ENCODE measurements around the gene PFKFB3.
"Not testable (repeated sequence)": the region's sequence is repeated elsewhere in the genome, so short reads cannot be mapped to it uniquely, and the experiment has no call there.

The PFKFB3 gene

GRCh38 chr10:6203331-6204062 lies 765 bp downstream of the PFKFB3 start:
- DNase-seq = peak; percentile 57

DNA sequence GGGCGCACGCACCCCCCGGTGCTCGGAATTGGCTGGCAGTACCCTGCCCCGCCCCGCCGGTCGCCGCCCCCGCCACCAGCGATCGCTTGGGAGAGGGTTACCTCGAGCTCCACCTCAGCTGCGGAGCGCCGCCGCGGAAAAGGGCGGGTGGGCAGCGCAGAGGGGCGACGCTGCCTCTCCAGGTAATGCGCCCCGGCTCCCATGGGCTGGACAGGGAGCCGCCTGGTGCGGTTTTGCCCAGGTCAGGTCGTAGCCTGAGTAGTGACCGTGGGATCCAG lies 1.3 kb downstream of the PFKFB3 start:
- DNase-seq = peak; percentile 31

DNA sequence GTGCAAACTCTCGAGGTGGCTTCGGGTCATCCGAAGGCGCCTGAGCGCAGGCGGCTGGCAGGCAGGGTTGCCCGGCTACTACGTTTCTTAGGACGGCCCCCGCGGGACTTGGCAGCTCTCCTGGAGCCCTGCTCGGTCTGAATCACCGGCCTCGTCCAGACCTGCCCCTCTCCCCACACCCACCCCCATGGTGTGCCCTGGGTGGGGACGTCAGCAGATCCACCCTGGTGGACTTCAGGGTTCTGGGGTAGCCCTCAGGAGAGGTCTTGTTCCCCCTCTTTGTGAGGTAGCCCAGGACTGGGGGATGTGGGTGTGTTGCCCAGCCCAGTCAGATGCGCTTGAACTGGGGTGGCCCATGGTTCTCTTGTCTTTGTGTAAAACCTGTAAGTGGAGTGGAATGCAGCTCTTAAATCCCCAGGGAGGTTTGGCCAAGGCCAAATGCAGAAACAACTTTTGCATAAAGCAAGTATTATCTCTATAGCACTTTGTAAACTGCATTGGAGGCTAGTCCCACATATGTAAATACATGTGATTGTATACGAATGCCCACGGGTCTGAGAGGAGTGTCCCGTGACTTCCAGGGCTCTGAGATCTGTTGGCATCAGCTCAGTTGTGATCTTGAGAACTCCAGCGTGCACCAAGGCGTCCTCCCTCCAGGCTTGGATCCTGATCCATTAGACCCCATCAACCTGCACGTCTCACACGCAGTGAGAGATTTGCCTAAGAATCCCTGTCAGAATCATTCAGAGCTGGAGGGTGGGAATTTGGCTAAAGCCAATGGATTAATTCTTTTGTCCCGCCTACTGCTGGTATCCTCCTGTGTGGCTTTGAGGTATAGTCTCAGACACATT lies 1.8 kb downstream of the PFKFB3 start:
- peak; percentile 24 for DNase-seq

DNA sequence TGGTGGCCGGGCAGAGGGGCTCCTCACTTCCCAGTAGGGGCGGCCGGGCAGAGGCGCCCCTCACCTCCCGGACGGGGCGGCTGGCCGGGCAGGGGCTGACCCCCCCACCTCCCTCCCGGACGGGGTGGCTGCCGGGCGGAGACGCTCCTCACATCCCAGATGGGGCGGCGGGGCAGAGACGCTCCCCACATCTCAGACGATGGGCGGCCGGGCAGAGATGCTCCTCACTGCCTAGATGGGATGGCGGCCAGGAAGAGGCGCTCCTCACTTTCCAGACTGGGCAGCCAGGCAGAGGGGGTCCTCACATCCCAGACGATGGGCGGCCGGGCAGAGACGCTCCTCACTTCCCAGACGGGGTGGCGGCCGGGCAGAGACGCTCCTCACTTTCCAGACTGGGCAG lies 3.8 kb downstream of the PFKFB3 start:
- not testable (repeated sequence) for DNase-seq

DNA sequence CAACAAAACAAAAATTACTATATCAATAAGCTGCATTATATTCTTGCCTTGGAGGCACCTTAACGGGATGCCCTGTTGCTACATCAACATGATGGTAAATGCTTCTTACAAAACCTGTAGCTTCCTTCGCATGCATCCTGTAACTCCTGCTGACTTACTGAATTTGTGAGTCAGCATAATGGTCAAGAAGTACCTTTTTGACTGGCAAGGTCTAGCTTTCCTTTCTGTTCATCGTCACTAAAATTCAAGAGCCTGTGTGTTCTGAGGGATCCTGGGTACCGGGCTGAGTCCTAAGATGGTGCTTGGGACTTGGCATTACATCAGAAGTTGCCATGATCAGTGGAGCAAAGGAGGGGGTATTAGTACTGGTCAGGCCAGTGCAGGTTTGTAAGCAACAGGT lies 4.9 kb downstream of the PFKFB3 start:
- no peak for DNase-seq

DNA sequence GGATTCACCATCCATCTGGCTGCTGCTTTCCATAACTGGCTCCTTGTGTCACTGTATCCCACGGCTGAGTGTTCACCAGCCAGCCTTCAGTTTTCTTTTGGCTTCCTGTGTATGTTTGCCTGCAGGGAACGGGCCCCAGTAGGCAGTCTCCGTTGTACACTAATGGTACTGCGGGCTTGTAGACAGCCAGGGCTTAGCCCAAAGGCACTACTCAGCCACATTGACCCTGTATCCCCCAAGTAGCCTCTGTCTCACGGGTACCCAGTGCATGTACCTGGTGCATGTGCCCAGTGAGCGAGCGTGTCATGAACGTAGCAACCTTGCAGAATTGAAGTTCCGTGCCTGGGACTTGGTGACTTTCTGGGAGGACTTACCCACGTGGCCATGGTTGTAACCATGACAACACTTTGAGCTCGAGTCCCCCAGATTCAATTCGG lies 6.1 kb downstream of the PFKFB3 start:
- no peak for DNase-seq

DNA sequence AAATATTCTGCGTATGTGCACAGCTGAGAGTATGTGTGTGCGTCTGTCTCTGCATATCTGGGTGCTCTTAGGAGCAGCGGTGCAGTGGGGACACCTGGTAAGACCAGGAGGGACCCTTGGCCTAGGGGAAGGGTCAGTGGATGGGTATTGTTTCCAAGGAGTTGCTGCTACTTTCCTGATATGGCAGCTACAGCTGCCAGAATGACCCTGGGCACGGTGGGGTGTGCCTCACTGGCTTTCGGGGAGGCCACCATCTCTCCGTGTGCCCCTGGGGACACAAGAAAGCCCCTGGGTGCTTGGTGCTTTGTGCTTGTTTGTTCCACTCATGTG lies 8.6 kb downstream of the PFKFB3 start:
- DNase-seq = no peak

DNA sequence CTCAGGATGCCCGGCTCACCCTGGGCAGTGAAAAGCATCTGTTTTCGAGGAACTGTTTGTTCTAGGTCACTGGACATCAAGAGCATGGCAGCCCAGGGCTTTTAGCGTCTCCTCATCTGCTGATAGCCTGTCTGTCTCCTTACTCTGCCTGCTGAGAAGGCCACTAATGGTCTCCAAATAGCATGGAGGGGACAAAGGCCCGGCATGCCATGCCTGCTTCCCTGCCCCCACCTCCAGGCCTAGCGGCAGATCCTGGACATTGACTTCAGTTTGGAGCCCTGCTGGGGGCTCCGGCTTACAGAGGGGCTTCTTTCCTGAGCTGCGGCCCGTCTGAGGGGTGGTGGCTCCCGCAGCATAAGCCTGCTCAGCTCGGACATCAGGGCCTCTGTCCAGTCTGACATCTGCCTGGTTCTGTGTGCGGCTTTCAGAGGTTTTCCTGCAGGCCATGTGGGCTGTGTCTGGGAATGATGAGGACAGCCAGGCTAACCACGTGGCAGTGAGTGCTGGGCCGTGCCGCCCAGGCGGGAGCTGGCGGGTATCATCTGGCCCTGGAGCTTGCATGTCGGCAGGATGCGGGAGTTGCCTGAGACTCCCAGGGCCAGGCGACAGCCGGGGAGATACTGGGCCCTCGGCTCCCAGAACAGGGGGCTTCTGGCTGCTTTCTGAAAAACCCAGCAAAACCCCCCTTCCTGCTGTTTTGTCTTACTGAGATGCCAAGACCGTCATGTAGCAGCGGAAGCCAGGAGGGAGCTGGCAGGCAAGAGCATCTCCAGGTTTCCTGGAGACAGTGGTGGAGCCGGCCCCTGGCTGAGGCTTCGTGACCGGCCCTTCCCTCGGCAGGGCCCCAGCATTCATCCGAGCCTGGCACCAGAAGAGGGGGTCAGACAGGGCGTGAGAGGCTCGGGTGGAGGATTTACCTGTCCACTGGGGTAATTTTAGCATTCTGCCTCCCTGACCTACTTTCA lies 9.2 kb downstream of the PFKFB3 start:
- DNase-seq = no peak

- DNase-seq = no peak
Observed at GRCh38 chr10:6212806-6213205, 10.1 kb downstream of the PFKFB3 start.

DNA sequence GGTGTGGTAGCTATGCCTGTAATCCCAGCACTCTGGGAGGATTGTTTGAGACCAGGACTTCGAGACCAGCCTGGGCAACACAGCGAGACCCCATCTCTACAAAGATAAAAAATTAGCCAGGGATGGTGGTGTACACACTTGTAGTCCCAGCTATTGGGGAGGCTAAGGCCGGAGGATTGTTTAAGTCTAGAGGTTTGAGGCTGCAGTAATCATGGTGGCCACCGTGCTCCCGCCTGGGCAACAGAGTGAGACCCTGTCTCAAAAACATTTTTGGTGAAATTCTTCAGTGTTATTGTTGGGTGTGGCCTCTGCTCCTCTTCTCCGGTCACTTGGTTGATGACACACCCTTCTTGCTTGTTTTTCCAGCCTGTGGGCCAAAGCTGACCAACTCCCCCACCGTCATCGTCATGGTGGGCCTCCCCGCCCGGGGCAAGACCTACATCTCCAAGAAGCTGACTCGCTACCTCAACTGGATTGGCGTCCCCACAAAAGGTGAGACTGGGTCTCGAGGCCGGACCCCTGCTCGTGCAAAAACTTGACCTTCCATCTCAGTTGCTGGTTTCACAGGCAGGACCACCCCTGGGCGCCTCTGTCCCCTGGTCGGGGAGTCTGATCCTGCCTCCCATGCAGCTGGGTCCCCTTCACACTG lies 10.6 kb downstream of the PFKFB3 start:
- no peak for DNase-seq

GRCh38 chr10:6213908-6214307 lies 11.2 kb downstream of the PFKFB3 start:
- no peak for DNase-seq

DNA sequence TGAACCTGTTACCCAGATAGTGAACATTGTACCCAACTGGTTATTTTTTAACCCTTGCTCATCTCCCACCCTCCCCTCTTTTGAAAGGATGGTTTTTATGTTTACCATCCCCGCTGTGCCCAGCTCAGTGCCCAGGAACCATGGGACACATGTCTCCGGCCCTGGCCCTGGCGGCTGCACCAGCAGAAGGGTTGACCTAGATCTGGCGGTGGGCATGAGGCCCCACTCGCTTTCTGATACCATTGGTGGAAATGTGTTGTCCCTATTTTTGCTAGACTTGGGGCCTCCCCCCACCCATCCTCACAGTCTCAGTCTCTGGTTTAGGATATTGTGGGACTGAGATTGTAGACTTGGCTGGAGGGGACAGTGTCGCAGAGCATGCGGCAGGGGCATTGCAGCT lies 11.9 kb downstream of the PFKFB3 start:
- DNase-seq = no peak

DNA sequence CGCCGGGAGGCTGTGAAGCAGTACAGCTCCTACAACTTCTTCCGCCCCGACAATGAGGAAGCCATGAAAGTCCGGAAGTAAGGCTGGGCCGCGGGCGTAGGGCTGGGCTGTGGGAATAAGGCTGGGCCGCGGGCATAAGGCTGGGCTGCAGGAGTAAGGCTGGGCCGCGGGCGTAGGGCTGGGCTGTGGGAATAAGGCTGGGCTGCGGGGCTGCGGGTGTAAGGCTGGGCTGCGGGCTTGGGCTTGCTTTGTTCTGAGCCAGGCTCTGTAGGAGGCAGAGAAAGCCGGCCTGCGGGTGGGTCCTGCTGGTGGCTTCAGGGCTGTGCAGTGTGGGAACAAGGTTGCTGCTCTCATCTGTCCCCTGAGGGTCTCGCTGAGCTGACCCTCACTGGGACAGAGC lies 12.5 kb downstream of the PFKFB3 start:
- DNase-seq = no peak

GRCh38 chr10:6215683-6216484 lies 13.2 kb downstream of the PFKFB3 start:
- no peak for DNase-seq

DNA sequence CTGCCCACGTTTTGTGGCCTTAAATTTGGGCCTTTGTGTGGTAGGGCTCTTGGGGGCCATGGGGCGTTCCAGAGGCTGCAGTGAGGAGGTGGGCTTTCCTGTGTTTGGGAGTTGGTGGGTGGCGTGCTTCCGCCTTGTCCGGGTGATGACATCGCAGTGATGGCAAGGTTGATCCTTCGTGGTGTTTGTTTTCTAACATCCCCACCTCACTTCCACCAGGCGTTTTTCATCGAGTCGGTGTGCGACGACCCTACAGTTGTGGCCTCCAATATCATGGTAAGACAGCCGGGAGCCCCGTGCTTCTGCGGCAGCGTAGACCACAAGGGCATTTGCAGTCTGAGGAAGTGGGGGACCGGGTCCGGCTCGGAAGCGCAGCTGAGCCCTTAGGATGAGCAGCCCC lies 14.2 kb downstream of the PFKFB3 start:
- DNase-seq = no peak

DNA sequence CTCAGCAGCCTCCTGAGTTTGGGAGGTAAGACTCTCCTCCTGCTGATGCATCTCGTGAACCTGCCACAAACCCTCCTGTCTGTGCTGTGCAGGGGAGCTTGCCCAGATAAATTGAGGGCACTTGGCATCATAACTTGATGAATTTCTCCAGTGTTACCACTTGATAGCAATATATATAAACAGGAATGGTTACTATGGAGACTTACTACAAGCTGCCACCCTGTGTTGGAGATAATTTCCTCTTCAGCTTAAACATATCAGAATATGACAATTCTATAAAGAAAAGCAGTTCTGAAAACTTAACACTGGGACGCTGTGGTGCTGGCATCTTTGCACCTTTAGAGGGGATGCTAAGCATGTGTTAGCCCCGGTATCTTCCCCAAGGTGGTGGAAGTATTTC lies 14.9 kb downstream of the PFKFB3 start:
- no peak for DNase-seq

DNA sequence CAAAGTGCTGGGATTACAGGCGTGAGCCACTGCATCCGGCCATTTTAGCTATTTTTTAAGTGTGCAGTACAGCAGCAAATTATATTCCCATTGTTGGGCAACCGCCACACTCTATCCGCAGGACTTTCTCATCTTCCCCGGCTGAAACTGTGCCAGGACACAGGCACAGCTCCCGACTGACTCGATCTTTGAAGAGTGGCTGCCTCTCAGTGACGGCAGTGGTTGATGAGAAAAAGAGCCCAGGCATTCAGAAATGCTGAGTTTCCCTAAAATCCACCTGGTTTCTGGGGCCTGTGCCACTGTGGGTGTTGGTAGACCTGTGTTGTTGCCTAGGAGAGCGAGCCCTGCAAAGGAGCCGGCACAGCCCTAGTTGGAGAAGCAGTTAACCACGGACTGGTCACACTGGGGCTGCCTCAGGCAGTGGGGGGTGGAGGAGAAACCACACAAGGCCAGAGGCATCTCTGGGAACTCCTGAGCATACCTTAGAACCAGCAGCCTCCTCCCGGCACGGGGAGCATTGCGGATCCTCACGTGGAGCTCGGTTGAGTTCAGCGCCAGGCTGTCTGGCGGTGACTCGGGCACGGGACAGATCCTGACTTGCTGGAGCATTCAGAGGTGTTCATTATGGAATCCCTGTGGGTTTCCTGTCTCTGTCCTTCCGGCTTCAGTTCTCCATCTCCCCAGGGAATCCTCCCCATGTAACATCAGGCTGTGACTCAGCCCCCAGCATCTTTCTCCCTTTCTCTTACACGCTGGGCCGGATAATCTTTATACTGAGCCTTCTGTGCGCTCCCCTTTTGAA lies 16.2 kb downstream of the PFKFB3 start:
- no peak for DNase-seq

DNA sequence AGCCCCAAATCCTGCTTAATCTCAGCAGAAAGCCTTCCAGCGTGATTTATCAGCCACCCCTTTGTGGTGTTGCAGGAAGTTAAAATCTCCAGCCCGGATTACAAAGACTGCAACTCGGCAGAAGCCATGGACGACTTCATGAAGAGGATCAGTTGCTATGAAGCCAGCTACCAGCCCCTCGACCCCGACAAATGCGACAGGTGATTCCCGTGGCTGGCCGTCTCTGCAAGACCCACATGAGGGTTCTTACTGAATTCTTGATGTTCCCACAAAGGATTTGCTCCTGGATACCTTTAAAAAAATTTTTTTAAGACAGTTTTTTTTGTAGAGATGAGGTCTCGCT lies 16.7 kb downstream of the PFKFB3 start:
- no peak for DNase-seq

GRCh38 chr10:6220418-6221191 lies 17.9 kb downstream of the PFKFB3 start:
- no peak for DNase-seq

GRCh38 chr10:6221192-6221940 lies 18.6 kb downstream of the PFKFB3 start:
- no peak for DNase-seq

Data from NK-92 treated with Interleukin-12 subunit alpha and Interleukin-12 subunit beta, amount 100 ng/mL, for 24 hours (cell line).